ENCODE data around the gene CBLC. TPM values are rescaled to one million over a fixed set of nuclear protein-coding genes. Genes with fewer than 3 reads are reported as not detected.

Gene CBLC
- total RNA-seq, 1 experiment from 2014 or later, result 20.5 TPM

- no peak for TF ChIP-seq NR2C2 (CRISPR knock-in tag; IDR thresholded peaks at IDR 0.05)
Measured at GRCh38 chr19:44814517-44814916, 36.8 kb downstream of the CBLC start (continued).

DNA sequence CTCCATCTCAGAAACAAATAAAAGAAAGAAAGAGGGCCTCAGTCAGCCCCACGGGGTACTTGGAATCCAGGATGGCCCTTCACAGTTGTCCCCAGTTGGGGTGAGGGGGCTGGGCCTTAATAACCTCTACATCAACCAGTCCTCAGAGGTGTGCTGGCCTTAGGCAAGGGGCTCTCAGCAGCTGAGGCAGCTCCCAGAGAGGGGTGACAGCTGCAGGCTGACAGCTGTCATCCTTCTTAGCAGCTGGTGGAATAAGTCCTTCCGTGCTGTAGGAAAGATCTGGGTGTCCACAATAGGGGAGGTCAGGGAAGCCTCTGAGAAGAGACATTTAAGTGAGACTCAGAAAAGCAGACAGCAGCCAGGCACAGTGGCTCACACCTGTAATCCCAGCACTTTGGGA lies 38.6 kb downstream of the CBLC start:
- DNase-seq (ENCODE audit: low spot score) (no peak), ATAC-seq (no peak)
- Mint-ChIP-seq H3K4me1 (no peaks in the 10 kb centered on the region), H3K36me3 (peaks cover 29% of the 10 kb centered on the region), H3K4me3 (no peak overlapping the region), H3K9me3 (no peaks in the 10 kb centered on the region), H3K27me3 (ENCODE audit: low read depth) (peaks cover 76% of the 10 kb centered on the region), H3K27ac (no peak overlapping the region)
- ChIA-PET CTCF (no interaction called here), POLR2A (no interaction called here)
- TF ChIP-seq, protein P1, sequence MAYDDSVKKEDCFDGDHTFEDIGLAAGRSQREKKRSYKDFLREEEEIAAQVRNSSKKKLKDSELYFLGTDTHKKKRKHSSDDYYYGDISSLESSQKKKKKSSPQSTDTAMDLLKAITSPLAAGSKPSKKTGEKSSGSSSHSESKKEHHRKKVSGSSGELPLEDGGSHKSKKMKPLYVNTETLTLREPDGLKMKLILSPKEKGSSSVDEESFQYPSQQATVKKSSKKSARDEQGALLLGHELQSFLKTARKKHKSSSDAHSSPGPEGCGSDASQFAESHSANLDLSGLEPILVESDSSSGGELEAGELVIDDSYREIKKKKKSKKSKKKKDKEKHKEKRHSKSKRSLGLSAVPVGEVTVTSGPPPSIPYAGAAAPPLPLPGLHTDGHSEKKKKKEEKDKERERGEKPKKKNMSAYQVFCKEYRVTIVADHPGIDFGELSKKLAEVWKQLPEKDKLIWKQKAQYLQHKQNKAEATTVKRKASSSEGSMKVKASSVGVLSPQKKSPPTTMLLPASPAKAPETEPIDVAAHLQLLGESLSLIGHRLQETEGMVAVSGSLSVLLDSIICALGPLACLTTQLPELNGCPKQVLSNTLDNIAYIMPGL (CRISPR knock-in tag; IDR thresholded peaks at IDR 0.05), result no peak
- no peak for TF ChIP-seq NR3C1 (CRISPR knock-in tag; conservative IDR thresholded peaks at IDR 0.05; ENCODE audit: low read depth)
- no peak for TF ChIP-seq ETV6 (CRISPR knock-in tag; IDR thresholded peaks at IDR 0.05)
- TF ChIP-seq, protein P2, sequence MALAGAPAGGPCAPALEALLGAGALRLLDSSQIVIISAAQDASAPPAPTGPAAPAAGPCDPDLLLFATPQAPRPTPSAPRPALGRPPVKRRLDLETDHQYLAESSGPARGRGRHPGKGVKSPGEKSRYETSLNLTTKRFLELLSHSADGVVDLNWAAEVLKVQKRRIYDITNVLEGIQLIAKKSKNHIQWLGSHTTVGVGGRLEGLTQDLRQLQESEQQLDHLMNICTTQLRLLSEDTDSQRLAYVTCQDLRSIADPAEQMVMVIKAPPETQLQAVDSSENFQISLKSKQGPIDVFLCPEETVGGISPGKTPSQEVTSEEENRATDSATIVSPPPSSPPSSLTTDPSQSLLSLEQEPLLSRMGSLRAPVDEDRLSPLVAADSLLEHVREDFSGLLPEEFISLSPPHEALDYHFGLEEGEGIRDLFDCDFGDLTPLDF (CRISPR knock-in tag; IDR thresholded peaks at IDR 0.05), result no peak
- TF ChIP-seq IRF1 (CRISPR knock-in tag; IDR thresholded peaks at IDR 0.05), result no peak
- no peak for TF ChIP-seq ARID4B (CRISPR knock-in tag; IDR thresholded peaks at IDR 0.05; ENCODE audit: borderline replicate concordance)
- no peak for TF ChIP-seq AR (CRISPR knock-in tag; IDR thresholded peaks at IDR 0.05)
- no peak for TF ChIP-seq OVOL2 (CRISPR knock-in tag; IDR thresholded peaks at IDR 0.05; ENCODE audit: borderline replicate concordance)
- no peak for TF ChIP-seq NFATC4 (CRISPR knock-in tag; IDR thresholded peaks at IDR 0.05)
- TF ChIP-seq CREB1 (CRISPR knock-in tag; IDR thresholded peaks at IDR 0.05), result no peak
- TF ChIP-seq, protein P3, sequence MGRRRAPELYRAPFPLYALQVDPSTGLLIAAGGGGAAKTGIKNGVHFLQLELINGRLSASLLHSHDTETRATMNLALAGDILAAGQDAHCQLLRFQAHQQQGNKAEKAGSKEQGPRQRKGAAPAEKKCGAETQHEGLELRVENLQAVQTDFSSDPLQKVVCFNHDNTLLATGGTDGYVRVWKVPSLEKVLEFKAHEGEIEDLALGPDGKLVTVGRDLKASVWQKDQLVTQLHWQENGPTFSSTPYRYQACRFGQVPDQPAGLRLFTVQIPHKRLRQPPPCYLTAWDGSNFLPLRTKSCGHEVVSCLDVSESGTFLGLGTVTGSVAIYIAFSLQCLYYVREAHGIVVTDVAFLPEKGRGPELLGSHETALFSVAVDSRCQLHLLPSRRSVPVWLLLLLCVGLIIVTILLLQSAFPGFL (CRISPR knock-in tag; IDR thresholded peaks at IDR 0.05; ENCODE audit: borderline replicate concordance), result no peak
- TF ChIP-seq IRF2 (CRISPR knock-in tag; IDR thresholded peaks at IDR 0.05; ENCODE audit: borderline replicate concordance, low read depth), result no peak
- no peak for TF ChIP-seq ZNF396 (CRISPR knock-in tag; IDR thresholded peaks at IDR 0.05; ENCODE audit: borderline replicate concordance)
- TF ChIP-seq SMAD4 (CRISPR knock-in tag; IDR thresholded peaks at IDR 0.05), result no peak
- TF ChIP-seq, protein P4, sequence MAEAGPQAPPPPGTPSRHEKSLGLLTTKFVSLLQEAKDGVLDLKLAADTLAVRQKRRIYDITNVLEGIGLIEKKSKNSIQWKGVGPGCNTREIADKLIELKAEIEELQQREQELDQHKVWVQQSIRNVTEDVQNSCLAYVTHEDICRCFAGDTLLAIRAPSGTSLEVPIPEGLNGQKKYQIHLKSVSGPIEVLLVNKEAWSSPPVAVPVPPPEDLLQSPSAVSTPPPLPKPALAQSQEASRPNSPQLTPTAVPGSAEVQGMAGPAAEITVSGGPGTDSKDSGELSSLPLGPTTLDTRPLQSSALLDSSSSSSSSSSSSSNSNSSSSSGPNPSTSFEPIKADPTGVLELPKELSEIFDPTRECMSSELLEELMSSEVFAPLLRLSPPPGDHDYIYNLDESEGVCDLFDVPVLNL (CRISPR knock-in tag; IDR thresholded peaks at IDR 0.05; ENCODE audit: borderline replicate concordance, low read depth), result no peak
- TF ChIP-seq, protein P5, sequence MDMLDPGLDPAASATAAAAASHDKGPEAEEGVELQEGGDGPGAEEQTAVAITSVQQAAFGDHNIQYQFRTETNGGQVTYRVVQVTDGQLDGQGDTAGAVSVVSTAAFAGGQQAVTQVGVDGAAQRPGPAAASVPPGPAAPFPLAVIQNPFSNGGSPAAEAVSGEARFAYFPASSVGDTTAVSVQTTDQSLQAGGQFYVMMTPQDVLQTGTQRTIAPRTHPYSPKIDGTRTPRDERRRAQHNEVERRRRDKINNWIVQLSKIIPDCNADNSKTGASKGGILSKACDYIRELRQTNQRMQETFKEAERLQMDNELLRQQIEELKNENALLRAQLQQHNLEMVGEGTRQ (CRISPR knock-in tag; IDR thresholded peaks at IDR 0.05), result no peak
- TF ChIP-seq TEAD1 (CRISPR knock-in tag; IDR thresholded peaks at IDR 0.05), result no peak
